Skeletal muscle satellite cell (primary cell): ENCODE results near the gene TENM4.

Source experiments
- H3K27me3 ChIP-seq: 2 replicates; pipeline ENCODE4 v1.7.0; 2013; ENCODE audit warnings: low read length; ENCODE audit not compliant: control insufficient read depth, insufficient read depth
- H3K36me3 ChIP-seq: 2 replicates; pipeline ENCODE4 v1.7.0; 2013; ENCODE audit warnings: mild to moderate bottlenecking, control low read depth, low read length; ENCODE audit not compliant: insufficient read depth
- H3K4me1 ChIP-seq: 2 replicates; pipeline ENCODE4 v1.7.0; 2013; ENCODE audit warnings: low read length; ENCODE audit not compliant: control insufficient read depth, insufficient read depth
- H3K4me2 ChIP-seq: 2 replicates; pipeline ENCODE4 v1.7.0; 2013; ENCODE audit warnings: mild to moderate bottlenecking, low read length
- H3K4me3 ChIP-seq: 2 replicates; pipeline ENCODE4 v1.7.0; 2013; ENCODE audit warnings: low read length
- H3K9ac ChIP-seq: 2 replicates; pipeline ENCODE4 v1.7.0; 2013; ENCODE audit warnings: mild to moderate bottlenecking, low read depth, low read length, moderate library complexity
- H3K9me3 ChIP-seq: replicated peaks from 2 replicates; pipeline ENCODE4 v1.7.0; 2013; ENCODE audit warnings: mild to moderate bottlenecking, control low read depth, low read length

Gene TENM4

GRCh38 chr11:79047321-79047720, 393.5 kb downstream of the TENM4 start:
- Histone ChIP-seq H3K4me3 (no peak overlapping the region), H3K9ac (no peak overlapping the region), H3K4me2 (no peak overlapping the region), H3K9me3 (no peaks in the 10 kb centered on the region), H3K4me1 (no peaks in the 10 kb centered on the region), H3K27me3 (no peaks in the 10 kb centered on the region), H3K36me3 (no peaks in the 10 kb centered on the region)

- no peak overlapping the region for H3K4me3 ChIP-seq
- no peaks in the 10 kb centered on the region for H3K36me3 ChIP-seq
- no peaks in the 10 kb centered on the region for H3K9me3 ChIP-seq
- no peak overlapping the region for H3K9ac ChIP-seq
- H3K4me1 ChIP-seq: no peaks in the 10 kb centered on the region
- H3K4me2 ChIP-seq: no peak overlapping the region
- H3K27me3 ChIP-seq: no peaks in the 10 kb centered on the region
These were observed 394.5 kb downstream of the TENM4 start for GRCh38 chr11:79046366-79046765.

- no peaks in the 10 kb centered on the region for H3K9me3 ChIP-seq
- no peaks in the 10 kb centered on the region for H3K27me3 ChIP-seq
- H3K4me2 ChIP-seq: no peak overlapping the region
- H3K9ac ChIP-seq: no peak overlapping the region
- H3K36me3 ChIP-seq: no peaks in the 10 kb centered on the region
- no peaks in the 10 kb centered on the region for H3K4me1 ChIP-seq
- H3K4me3 ChIP-seq: no peak overlapping the region
These were observed 395.0 kb downstream of the TENM4 start for GRCh38 chr11:79045800-79046304.

GRCh38 chr11:79045018-79045799, 395.6 kb downstream of the TENM4 start:
- H3K36me3 ChIP-seq: no peaks in the 10 kb centered on the region
- H3K27me3 ChIP-seq: no peaks in the 10 kb centered on the region
- no peaks in the 10 kb centered on the region for H3K9me3 ChIP-seq
- no peaks in the 10 kb centered on the region for H3K4me1 ChIP-seq
- no peak overlapping the region for H3K4me3 ChIP-seq
- no peak overlapping the region for H3K4me2 ChIP-seq
- no peak overlapping the region for H3K9ac ChIP-seq

GRCh38 chr11:79044201-79044600, 396.6 kb downstream of the TENM4 start:
- Histone ChIP-seq H3K4me2 (no peak overlapping the region), H3K36me3 (no peaks in the 10 kb centered on the region), H3K4me1 (no peaks in the 10 kb centered on the region), H3K9me3 (no peaks in the 10 kb centered on the region), H3K4me3 (no peak overlapping the region), H3K27me3 (no peaks in the 10 kb centered on the region), H3K9ac (no peak overlapping the region)

- no peak overlapping the region for H3K4me3 ChIP-seq
- no peaks in the 10 kb centered on the region for H3K4me1 ChIP-seq
- no peaks in the 10 kb centered on the region for H3K36me3 ChIP-seq
- H3K9ac ChIP-seq: no peak overlapping the region
- no peak overlapping the region for H3K4me2 ChIP-seq
- H3K9me3 ChIP-seq: no peaks in the 10 kb centered on the region
- H3K27me3 ChIP-seq: no peaks in the 10 kb centered on the region
These were observed 397.1 kb downstream of the TENM4 start for GRCh38 chr11:79043726-79044125.

GRCh38 chr11:79042824-79043223, 398.0 kb downstream of the TENM4 start:
- no peaks in the 10 kb centered on the region for H3K36me3 ChIP-seq
- H3K27me3 ChIP-seq: no peaks in the 10 kb centered on the region
- no peak overlapping the region for H3K4me3 ChIP-seq
- H3K4me2 ChIP-seq: no peak overlapping the region
- no peaks in the 10 kb centered on the region for H3K4me1 ChIP-seq
- H3K9ac ChIP-seq: no peak overlapping the region
- no peaks in the 10 kb centered on the region for H3K9me3 ChIP-seq

- Histone ChIP-seq H3K9ac (no peak overlapping the region), H3K4me2 (no peak overlapping the region), H3K4me1 (no peaks in the 10 kb centered on the region), H3K27me3 (no peaks in the 10 kb centered on the region), H3K36me3 (no peaks in the 10 kb centered on the region), H3K9me3 (no peaks in the 10 kb centered on the region), H3K4me3 (no peak overlapping the region)
These were observed 400.5 kb downstream of the TENM4 start for GRCh38 chr11:79040348-79040747.

- Histone ChIP-seq H3K27me3 (no peaks in the 10 kb centered on the region), H3K9me3 (no peaks in the 10 kb centered on the region), H3K4me1 (no peaks in the 10 kb centered on the region), H3K4me2 (no peak overlapping the region), H3K4me3 (no peak overlapping the region), H3K36me3 (no peaks in the 10 kb centered on the region), H3K9ac (no peak overlapping the region)
These were observed 401.7 kb downstream of the TENM4 start for GRCh38 chr11:79039122-79039521.

- H3K9me3 ChIP-seq: no peaks in the 10 kb centered on the region
- no peaks in the 10 kb centered on the region for H3K36me3 ChIP-seq
- H3K9ac ChIP-seq: no peak overlapping the region
- no peak overlapping the region for H3K4me3 ChIP-seq
- H3K4me2 ChIP-seq: no peak overlapping the region
- peaks cover 7% of the 10 kb centered on the region for H3K27me3 ChIP-seq
- H3K4me1 ChIP-seq: no peaks in the 10 kb centered on the region
These were observed 404.9 kb downstream of the TENM4 start for GRCh38 chr11:79035881-79036280.

GRCh38 chr11:79033833-79034232, 407.0 kb downstream of the TENM4 start:
- Histone ChIP-seq H3K4me3 (no peak overlapping the region), H3K9me3 (no peaks in the 10 kb centered on the region), H3K27me3 (peaks cover 13% of the 10 kb centered on the region), H3K9ac (no peak overlapping the region), H3K36me3 (no peaks in the 10 kb centered on the region), H3K4me1 (no peaks in the 10 kb centered on the region), H3K4me2 (no peak overlapping the region)

GRCh38 chr11:79030448-79030847, 410.4 kb downstream of the TENM4 start:
- Histone ChIP-seq H3K27me3 (peaks cover 19% of the 10 kb centered on the region), H3K36me3 (no peaks in the 10 kb centered on the region), H3K9me3 (no peaks in the 10 kb centered on the region), H3K9ac (no peak overlapping the region), H3K4me1 (peaks cover 3% of the 10 kb centered on the region), H3K4me2 (no peak overlapping the region), H3K4me3 (no peak overlapping the region)
